Endothelial cell (in vitro differentiated cells): ENCODE measurements around the gene COL13A1. TPM values are rescaled to one million over a fixed set of nuclear protein-coding genes. Genes with fewer than 3 reads are reported as not detected.

Experiments used
- DNase-seq: peaks from one replicate; pipeline ENCODE4 v3.0.0; 2021; ENCODE audit warnings: low spot score
- H3K27ac Mint-ChIP-seq: one replicate; pipeline ENCODE4 v1.8.0; 2021; ENCODE audit warnings: mixed read lengths, inconsistent platforms; ENCODE audit not compliant: unreplicated experiment
- H3K27me3 Mint-ChIP-seq: one replicate; pipeline ENCODE4 v1.8.0; 2021; ENCODE audit warnings: mild to moderate bottlenecking, moderate library complexity, mixed read lengths, inconsistent platforms; ENCODE audit not compliant: unreplicated experiment
- H3K36me3 Mint-ChIP-seq: one replicate; pipeline ENCODE4 v1.8.0; 2021; ENCODE audit warnings: mild to moderate bottlenecking, low read depth, mixed read lengths, inconsistent platforms; ENCODE audit not compliant: unreplicated experiment
- H3K4me1 Mint-ChIP-seq: one replicate; pipeline ENCODE4 v1.8.0; 2021; ENCODE audit warnings: mild to moderate bottlenecking, mixed read lengths, inconsistent platforms; ENCODE audit not compliant: unreplicated experiment
- H3K4me3 Mint-ChIP-seq: one replicate; pipeline ENCODE4 v1.8.0; 2021; ENCODE audit warnings: mild to moderate bottlenecking, mixed read lengths, inconsistent platforms; ENCODE audit not compliant: unreplicated experiment
- H3K9me3 Mint-ChIP-seq: one replicate; pipeline ENCODE4 v1.8.0; 2021; ENCODE audit warnings: mixed read lengths, inconsistent platforms; ENCODE audit not compliant: unreplicated experiment
- CTCF ChIP-seq: fragments of 200-600 bp; sonication (generic); IDR thresholded peaks from one replicate; pipeline ENCODE4 v1.5.0; 2021; ENCODE audit warnings: antibody characterized with exemption; ENCODE audit not compliant: unreplicated experiment
- total RNA-seq: library from RNA; stranded (reverse); fragmentation: NEBNext Ultra II Directional; extraction: Animal tissue kit (Norgen Biotek cat#: 25700); gene quantifications from one replicate; pipeline ENCODE4 v1.2.1, GENCODE V29; 2021; ENCODE audit not compliant: unreplicated experiment

COL13A1 gene
- total RNA-seq, 1 donor from 2014 or later: 22.6 TPM

- DNase-seq: no peak
- Mint-ChIP-seq H3K36me3 (peaks cover 7% of the 10 kb centered on the region), H3K4me1 (peaks cover 14% of the 10 kb centered on the region), H3K9me3 (no peaks in the 10 kb centered on the region), H3K27ac (no peak overlapping the region), H3K27me3 (peaks cover 12% of the 10 kb centered on the region), H3K4me3 (no peak overlapping the region)
- TF ChIP-seq CTCF: peak; percentile 32
These were observed 156.8 kb downstream of the COL13A1 start for GRCh38 chr10:69958556-69958902.

GRCh38 chr10:69959911-69960310, 158.2 kb downstream of the COL13A1 start:
- H3K27ac Mint-ChIP-seq: no peak overlapping the region
- H3K36me3 Mint-ChIP-seq: peaks cover 7% of the 10 kb centered on the region
- no peaks in the 10 kb centered on the region for H3K9me3 Mint-ChIP-seq
- no peak overlapping the region for H3K4me3 Mint-ChIP-seq
- H3K27me3 Mint-ChIP-seq: peaks cover 14% of the 10 kb centered on the region
- TF ChIP-seq CTCF: no peak
- H3K4me1 Mint-ChIP-seq: peaks cover 18% of the 10 kb centered on the region
- no peak for DNase-seq

- Mint-ChIP-seq H3K4me1 (peaks cover 18% of the 10 kb centered on the region), H3K9me3 (no peaks in the 10 kb centered on the region), H3K36me3 (peaks cover 7% of the 10 kb centered on the region), H3K27me3 (peaks cover 14% of the 10 kb centered on the region), H3K27ac (no peak overlapping the region), H3K4me3 (no peak overlapping the region)
- TF ChIP-seq CTCF: no peak
- no peak for DNase-seq
These were observed 158.9 kb downstream of the COL13A1 start for GRCh38 chr10:69960606-69960987.

- Mint-ChIP-seq H3K36me3 (peaks cover 7% of the 10 kb centered on the region), H3K4me3 (no peak overlapping the region), H3K4me1 (peaks cover 18% of the 10 kb centered on the region), H3K27me3 (peaks cover 14% of the 10 kb centered on the region), H3K9me3 (no peaks in the 10 kb centered on the region), H3K27ac (no peak overlapping the region)
- peak; percentile 62 for TF ChIP-seq CTCF
- DNase-seq: no peak
These were observed 159.5 kb downstream of the COL13A1 start for GRCh38 chr10:69960988-69961880.
